GM21529 (cell line): ENCODE data around the gene LRTM2.

Experiments
- ATAC-seq: cut with Tn5 transposase; IDR thresholded peaks from one replicate; pipeline ENCODE4 v1.9.1; 2021; ENCODE audit not compliant: unreplicated experiment

LRTM2 gene

DNA sequence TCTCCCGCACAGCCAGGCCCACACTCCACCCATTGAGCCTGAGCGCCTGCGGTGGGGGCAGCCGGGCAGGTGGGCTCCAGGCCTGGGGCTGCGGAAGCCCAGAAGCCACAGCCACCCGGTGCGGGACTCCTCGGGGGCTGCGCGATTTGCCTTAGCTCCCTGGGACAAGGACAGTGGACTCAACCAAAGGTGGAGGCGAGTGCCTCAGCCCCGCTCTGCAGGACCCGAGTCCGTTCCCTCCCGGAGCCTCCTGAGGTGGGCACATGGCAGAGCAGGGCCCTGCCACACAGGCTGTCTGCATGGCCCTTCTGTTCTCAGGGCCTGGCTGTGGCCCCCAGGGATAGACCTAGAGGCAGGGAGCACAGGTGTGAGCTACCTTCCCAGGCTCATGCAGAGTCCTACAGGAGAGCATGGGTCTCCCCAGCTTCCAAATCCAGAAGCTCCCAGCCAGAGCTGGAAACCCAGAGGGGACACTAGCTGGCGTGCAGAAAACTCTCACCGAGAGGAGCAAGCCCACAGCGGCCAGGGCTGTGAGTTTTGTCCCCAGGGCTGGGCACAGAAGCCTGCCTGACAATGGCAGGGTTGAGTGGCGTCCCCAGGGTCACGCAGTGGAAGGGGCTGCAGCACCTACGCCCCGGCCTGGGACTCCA is 22.2 kb upstream of the LRTM2 start:
- no peak for ATAC-seq

DNA sequence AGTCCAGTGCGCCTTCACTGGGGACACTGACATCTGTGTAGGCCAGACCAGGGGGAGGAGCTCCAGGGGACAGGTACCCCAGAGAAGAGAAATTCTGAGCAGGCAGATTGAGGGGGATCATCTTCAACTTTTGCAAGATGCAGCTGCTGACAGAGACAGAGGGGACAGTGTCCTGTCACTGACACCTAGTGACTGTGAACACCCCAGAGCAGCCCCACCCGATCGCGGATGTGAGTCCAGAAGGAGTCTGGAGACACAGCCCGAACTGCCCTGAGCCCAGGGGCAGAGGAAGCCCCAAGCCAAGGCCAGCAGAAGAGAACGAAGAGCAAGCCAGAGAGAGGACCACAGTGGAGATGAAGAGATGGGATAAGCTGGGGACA is 21.7 kb upstream of the LRTM2 start:
- ATAC-seq, result no peak

DNA sequence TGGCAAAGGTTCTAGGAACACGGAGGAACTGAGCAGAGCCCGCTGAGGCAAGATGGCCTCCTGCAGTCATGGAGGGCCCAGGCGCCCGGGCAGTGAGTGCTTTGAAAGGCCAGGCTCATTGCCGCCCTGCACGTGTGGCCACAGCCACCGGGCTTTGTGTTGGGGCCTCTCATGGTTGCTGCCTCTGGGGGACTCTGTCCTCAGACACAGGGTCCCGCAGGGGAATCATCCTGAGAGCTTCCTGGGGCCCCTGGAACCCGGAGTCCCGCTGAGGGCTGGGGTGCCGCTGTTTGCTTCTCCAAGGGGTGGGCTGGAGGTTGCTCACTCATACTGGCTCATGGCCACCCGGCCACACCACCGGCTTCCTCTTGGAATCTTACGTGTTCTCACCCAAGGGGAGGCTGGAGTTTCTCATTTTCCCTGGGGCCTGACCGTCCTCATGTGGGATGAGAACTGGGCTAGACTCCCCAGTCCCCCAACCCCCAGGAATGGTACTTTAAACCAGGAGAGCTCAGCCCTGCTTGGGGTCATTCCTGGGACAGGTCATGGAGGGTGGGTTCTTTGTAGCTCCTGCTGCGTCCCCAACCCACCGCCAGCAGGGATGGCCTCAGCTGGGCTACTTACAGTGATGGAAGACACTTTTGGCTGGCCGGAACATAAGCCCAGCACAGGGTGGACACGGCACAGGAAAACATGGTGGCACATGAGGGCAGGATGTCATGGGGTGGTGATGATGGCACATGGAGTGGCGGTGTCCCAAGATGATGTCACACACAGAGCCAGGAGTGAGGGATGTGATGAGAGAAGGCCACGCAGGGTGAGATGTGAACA is 21.1 kb upstream of the LRTM2 start:
- no peak for ATAC-seq

DNA sequence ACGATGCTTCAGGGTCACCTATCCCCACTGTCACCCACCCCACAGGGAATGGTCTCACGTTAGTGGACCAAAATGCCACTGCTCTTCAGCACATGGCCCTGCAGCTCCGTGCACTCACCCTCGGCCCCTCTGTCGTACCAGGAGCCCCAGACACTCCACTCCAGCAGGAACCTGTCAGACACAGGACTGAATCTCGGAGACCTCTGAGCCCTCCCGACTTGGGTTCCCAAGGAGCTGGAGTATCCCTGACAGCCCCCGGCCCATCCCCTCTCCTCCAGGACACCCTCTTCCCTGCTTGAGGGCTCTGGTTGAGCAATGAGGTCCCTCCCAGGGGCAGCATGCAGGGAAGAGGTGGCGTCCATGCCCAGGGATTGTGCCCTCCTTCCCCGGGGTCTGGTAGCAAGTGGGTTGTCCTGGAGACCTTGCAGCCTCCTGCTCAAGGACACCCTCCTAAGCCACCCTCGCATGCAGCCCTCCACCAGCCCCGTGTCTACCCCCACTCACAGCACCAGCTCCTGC is 20.4 kb upstream of the LRTM2 start:
- ATAC-seq, result no peak

DNA sequence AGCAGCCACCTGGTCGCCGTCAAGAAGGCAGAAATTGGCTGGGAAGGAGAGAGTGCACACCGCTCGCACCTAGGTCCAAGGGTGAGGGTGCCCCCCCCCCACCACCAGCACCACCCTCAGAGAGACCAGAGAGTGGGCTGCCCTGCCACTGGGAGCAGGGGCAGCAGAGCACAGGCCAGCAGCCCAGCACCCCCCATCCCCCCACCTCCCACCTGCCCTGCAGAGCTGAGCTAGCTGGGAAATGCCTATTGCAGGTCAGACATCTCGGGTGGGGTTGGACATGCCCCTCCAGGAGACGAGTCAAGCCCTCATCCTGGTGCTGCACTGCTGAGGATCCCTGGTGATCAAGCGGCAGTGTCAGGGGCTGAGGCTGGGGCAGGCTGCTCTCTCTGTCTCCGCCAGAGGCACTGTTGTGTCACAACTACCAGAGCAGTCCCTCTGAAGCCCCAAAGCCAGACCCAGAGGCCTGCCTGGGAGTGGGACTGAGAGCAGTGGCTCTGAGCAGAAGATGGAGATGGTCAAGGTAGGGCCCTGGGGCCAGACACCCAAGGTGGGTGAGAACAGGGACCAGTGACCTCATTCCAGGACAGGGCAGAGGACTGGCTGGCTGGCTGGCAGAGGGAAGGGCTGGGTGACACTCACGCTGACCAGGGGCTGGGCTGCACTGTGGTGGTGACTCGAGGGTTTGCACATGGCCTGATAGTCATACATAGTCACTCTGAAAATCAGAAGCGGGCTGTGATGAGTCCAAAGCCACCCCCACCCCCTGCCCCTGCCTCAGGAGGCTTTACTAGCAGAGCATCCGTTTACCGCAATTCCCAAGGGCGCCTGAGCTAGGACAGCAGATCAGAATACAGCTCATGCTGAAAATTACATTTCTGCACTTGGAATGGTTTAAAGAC is 19.7 kb upstream of the LRTM2 start:
- no peak for ATAC-seq

DNA sequence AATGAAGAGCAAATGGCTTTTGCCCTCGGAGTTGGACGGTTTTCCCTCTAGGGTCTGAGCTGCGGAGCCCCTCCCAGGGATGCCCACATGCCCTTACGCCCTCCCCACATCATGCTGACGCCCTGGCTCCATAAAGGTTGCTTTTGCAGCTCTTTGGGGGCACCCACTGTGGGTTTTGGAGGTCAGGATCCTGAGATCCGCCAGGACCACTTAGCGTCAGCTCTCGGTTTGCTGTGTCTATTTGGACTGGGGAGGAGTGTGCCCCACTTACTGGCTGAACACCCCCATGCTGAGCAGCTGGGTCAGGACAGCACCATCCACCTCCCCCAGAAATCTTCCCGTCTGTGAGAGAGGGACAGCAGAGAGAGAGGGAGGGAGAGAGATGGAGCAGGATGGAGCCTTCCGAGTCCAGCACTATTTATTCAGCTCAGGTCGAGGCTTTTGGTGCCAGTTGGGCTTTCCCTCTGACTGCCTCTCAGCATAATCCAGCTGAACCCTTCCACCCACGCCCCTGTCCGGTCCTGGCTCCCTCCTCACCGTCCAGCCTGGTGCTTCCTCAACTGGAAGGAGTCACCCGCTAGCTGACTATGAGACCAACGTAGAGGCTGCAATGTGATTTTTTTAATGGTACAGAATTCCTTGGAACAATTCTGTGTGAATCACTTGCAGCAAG is 18.9 kb upstream of the LRTM2 start:
- no peak for ATAC-seq

DNA sequence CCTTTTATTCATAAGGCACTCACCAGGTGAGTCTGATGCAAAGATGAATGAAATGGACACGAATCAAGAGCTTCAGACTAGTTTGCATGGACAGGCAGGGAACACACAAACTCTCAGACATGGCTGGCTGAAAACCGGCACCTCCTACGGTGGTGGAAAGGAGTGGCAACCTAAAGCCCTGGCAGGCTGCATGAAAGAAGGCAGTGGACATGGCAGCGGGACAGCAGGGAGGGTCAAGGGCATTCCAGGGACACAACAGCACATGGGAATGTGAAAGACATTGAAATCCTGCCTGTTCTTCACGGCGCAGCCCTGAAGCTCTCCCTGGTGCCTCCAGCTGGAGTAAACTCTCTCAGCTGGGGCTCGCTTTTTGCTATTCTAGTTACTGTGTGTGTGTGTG is 16.6 kb upstream of the LRTM2 start:
- ATAC-seq, result no peak

DNA sequence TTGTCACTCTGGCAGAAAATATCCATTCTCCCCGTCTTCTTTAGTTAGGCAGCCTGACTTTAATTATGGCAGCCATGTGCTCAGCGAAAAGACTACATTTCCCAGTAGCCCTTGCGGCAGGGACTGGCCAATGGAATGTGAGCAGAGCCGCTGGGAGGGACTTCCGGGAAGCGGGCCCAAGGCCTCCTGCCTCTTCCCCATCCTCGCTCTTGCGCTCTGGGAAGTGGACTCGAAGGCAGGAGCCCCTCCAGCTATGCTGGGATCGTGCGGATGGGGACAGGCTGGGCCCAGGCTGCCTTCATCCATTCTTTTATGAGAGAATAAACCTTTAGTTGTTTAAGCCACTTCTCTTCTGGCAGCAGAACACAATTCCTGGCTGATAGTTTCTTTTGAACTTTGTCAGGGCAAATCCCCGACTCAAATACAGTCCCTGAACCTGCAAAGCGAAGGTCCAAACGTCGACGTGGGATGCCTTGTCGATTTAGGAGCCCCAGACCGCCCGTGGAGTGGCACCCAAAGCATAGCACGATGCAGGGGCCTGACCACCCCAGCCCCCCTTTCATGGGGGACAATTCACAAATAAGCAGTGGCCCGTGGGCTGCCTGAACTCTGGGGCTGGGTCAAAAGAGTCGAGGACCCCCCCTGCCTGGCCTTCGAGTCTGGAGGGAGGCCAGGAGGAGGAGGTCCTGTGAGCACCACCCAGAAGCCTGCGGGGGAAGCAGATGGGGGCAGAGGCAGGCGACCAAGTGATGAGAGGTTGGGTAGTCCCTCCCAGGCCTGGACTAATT is 15.6 kb upstream of the LRTM2 start:
- ATAC-seq, result peak; percentile 88

DNA sequence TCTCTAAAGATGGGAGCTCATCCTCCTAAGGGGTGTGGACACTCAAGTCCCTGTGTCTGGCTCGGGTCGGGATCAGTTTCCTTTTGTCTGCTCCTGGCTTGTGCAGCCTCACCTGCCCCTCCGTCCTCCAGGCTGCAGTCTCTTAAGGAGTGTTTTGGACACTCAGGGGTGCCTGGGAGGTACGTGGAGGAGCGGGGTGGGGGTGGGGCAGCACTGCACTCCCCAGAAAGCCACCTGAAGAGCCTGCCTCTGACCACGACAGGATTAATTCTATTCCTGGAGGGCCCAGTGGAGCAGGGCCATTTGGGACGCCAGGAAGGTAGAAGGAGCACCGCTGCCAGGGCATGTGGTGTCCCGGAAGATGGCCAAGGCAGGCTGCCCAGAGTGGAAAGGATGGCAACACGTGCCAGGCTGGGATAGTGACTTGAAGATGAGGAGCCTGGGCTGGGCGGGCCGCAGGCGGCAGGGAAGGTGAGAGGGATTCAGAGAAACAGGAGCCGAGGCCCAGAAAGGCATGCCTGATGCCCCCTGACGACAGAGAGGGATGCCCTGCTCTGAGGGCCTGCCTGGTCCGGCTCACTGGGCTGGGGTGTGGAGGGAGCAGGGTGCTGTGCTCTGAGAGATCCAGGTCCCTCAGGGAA is 14.8 kb upstream of the LRTM2 start:
- ATAC-seq, result no peak

DNA sequence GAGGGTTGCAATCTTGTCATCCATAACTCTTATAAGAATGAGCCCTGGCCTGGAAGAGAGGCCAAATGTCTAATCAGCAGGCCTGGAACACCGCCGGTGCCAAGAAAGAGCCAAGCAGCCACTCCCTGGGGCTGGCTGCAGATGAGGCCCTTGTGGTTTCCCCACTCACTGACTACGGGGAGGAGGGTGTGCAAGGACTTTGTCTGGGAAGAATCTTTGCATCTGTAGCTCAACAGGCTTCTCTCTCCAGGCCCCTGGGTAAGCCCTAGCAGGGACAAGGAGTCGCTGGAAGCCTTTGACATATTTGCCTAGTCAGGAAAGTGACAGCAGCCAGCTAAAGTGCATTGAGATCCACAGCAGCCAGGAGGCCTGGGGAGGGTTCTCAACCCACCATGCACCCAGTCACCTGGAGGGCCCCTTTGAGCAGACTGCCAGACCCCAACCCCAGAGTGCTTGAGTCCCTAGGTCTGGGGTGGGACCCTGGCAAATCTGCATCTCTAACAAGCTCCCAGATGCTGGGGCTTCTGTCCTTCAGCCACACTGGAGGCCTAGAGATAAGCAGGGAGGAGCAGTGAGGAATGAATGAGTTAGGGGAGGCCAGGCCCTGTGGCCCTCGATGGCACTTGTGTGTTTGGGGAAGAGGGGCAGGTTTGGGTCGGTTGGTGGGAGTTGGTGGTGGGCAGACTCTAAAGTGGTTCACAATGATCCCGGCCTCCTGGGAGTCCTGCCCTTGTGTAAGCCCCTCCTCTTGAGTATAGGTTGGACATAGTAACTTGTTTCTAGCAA is 13.9 kb upstream of the LRTM2 start:
- no peak for ATAC-seq

DNA sequence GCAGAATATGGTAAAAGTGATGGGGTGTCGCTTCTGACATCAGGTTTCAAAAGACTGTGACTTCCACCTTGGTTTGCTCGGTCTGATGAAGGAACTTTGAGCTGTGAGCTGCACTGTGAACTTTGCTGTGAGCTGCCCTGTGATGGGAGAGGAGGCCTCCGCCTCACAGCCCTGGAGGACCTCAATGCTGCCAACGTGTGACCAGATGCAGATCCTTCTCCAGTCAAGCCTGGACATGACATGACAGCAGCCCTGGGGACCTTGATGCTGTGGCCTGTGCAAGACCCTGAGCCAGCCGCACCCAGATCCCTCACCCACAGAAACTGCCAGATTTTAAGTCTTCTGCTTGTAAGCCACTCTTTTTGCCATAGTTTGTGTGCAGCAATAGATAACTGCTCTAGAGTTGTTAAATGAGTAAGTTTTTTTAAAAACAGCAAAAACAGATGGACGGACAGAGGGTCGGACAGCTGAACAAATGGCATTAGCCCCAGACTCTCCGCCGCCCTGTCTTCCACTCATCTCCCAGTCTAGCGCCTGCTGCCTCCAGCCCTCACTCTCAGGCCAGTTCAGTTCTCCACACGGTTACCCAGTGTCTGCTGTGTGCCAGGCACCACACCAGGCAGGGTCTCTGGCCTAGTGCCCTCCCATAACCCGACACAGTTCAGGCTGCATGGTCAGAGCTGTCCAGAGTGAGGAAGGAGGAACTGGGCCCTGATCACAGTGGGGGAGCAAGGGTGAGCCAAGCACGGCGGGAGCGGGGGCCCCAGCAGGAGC is 13.1 kb upstream of the LRTM2 start:
- no peak for ATAC-seq

DNA sequence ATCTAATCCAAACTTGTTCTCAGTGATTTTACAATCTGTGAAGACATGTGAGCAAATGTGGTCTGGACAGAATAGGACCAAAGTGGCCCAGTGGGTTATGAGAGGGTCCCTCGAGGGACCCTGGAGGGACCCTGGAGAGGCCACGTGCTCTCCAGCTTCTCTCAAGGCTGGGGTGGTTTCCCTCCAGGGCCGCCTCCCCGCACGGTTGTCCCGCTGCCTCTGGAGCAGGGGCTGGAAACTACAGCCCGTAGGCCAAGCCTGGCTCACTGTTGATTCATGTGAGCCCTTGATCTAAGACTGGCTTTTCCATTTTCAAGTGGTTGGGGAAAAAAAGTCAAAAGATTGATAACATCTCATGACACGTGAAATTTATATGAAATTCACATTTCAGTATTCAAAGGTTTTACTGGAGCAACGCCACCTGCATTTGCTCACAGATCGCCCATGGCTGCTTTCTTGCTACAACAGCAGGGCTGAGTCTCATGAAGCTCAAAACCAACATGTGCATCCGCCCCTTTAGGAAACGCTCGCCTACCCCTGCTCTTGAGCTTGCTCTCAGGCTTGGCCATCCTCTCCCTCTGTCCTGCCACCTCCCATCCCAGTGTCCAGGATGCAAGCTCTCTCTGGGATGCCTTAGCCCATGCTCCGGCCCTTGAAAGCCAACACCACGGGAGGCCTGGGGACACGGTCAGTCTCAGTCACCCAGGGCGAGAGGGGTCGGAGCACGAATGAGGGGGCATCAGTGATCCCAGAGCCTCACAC is 12.1 kb upstream of the LRTM2 start:
- no peak for ATAC-seq

DNA sequence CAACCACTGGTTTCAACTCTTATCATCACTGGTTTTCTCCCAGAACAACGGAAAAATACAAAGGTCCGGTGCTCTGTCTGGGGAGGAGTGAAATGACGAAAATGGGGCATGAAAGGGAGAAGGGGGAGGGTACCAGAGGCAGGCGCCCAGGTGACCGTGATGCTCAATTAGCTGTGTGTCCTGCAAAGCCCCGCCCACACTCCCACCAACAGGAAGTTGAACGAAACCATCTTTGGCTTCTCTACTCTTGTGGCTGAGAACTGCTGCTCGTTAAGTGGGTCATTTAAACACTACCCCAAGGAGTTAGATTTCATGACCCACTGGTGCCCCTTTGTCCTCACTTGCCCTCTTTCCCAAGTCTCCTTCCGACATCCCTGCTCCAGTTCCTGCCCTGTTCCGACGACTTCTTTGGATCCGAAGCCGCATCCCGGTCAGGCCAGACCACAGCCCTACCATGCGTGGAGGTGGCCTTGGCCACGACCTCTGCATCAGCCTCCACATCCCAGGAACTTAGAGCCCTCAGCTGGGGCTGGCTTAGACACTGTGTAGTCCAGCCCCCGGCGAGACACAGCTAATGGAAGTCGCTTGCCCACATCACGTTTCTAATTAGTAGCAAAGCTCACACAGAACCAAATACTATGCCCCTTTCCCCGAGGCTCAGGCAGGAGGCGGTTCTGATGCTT is 11.4 kb upstream of the LRTM2 start:
- no peak for ATAC-seq

DNA sequence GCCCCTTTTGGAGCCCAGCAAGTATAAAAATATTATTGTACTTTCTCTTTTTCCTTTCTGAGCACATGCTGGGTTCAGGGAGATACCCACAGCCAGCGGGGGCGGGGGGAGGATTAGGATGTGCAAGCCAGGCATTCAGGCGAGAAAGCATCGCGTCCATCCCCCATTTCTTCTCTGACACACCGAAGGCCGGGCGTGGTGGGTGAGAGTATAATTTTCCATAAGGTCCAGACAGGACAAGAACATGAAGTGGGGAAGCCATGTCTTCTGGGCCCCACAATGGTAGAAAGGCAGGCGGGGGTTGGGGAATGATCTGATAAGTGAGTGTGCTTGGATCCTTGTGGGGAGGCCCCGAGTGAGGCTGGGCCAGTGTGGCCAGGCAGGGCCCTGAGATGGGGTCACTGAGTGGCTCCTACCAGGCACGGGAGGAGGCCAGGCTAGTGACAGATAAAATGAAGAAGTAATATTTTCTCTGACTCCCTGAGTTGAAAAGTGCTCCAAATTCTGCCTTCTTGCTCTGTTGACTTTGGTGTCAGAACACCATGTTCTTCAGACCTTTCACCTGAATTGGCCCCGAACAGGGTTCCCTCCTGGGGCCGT is 10.7 kb upstream of the LRTM2 start:
- no peak for ATAC-seq

DNA sequence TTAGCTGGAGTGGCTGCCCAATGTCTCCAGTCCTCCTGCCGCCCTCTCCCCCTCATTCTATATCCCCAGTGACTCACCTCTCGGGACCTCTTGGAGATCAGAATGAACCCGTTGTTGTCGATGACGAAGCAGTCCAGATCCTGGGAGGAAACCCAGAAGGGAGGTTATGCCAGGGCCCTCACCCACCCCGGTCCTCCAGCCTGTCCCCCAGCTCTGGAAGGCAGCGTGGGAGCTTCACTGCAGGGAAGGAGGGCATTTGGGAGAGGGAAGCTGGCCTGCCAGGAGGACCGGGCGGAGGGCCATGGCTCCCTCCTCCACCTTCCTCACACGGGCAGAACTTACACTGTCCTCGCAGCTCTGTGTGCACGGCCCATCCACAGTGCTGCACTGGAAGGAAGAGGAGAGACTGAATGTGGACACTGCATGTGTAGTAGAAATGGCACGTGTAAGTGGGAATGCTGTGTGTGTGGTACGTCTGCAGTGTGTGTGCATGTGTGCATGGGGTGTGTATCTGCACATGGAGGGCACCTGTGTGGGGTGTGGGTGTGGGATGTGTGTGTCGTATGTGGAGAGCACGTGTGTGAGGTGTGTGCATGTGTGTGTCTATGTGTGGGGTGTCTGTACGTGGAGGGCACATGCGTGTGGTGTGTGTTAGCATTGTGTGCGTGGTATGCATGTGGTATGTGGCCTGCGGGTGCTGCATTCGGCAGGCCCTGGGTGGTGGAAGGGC is 10.0 kb upstream of the LRTM2 start:
- no peak for ATAC-seq

DNA sequence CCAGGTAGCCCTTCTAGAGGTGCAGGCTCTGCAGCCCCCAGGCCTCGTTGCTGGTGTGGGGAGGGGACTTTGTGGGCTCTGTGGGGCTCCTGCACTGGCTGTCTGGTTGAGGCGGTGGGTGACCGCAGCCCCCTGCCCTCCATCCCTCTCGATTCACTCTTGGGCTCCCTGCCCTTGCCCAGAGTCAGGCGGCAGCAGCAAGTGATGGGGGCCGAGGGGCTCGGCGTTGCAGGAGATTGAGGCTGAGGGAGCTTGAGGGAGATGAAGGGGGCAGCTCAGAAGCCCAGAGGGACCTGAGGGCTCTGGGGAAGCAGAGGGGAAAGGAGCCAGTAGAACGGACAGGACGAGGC is 9.5 kb upstream of the LRTM2 start:
- no peak for ATAC-seq
